GM19397 (cell line): ENCODE results near the gene NAGPA.

Experiments
- ATAC-seq: cut with Tn5 transposase; IDR thresholded peaks from one replicate; pipeline ENCODE4 v1.9.1; 2021; ENCODE audit warnings: mild to moderate bottlenecking, moderate library complexity; ENCODE audit not compliant: unreplicated experiment

The NAGPA gene

DNA sequence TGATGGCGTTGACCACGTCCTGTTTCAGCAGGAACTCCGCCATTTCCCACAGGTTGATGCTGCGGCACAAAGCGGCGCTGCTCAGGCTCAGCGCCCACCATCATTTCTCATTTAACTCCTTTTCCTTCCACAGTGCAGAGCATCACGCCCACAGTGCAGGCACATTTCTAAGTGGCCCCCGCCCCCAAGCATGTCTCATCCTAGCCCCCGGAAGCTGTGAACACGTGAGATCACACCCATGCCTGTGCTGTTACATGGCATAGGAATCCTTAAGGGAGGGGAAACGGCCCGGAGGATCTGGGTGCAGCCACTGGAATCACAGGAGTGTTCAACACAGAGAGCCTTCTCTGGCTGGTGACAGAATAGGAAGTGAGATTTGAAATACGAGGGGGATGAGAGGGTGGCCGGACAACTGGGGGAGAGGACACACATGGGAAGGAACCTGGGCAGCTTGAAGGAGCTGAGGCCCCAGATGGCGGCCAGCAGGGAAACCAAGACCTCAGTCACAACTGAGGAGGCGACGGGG lies 4.7 kb downstream of the NAGPA start:
- ATAC-seq: no peak

DNA sequence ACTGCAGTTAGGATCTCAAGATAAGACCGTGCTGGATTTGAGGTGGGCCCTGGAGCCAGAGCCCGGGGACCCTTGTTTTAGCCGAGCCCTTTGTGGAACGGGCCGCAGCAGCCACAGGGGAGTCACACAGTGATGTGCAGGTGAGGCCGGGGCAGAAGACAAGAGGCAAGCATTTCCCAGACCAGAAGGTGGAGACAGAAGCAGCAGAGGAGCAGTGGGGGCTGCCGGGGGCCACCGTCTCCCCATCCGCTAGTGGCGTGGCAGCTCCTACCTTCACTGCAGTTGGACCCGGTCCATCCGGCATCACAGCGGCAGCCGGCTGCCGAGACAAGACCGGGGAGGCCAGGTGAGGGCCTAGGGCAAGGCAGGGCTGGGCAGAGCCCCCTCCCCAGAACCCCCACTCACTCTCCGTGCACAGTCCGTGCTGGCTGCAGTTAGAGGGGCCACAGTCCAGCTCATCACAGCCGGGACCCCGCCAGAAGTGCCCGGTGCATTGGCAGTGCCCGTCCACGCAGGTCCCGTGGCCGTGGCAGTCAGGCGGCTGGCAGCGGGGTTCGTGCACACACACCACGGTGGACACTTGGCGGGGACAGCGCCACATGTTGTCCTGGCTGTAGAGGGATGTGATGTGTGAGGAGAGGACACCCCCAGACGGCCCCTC lies 6.0 kb downstream of the NAGPA start:
- ATAC-seq: no peak

GRCh38 chr16:5027086-5027485 lies 6.6 kb downstream of the NAGPA start:
- no peak for ATAC-seq

GRCh38 chr16:5026664-5027063 lies 7.1 kb downstream of the NAGPA start:
- no peak for ATAC-seq

GRCh38 chr16:5025171-5025632 lies 8.5 kb downstream of the NAGPA start:
- no peak for ATAC-seq

DNA sequence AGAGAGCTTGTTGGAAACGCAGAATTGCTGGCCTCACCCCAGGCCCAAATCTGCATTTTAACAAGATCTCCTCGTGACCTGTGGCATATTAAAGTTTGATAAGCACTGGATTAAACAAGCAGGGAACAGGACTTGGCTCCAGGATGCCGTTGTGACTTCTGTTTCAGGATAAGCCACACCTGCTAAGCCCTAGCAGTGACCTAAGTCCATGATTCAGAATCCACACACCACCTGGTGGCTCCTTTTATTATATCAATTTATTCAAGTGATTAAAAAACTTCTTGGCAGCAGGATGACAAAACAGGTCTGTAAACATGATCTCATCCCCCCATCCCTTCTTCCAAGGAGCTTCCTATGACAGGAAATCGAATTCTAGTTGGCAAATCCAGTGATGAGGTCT lies 9.1 kb downstream of the NAGPA start:
- no peak for ATAC-seq

- ATAC-seq: no peak
Observed at GRCh38 chr16:5022521-5022920, 11.2 kb downstream of the NAGPA start.

DNA sequence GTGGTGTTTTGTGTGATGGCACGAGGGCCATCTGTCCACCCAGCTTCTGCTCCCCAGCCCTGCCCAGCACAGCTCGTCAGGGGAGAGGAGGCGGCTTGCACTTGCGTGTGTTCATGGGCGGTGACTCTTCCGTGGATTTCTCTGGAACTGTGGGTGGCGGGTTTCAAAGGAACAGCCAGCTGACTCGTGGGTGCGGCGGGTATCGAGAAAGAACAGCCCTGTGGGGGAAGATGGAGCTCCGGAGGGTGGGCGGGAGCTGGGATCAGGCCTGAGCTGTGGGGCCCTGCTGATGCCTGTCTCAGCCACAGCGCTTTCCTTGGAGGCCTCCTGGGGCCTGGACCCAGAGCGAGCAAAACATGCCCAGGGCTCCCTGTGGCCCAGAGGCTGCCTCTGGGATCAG lies 13.2 kb downstream of the NAGPA start:
- ATAC-seq: no peak

DNA sequence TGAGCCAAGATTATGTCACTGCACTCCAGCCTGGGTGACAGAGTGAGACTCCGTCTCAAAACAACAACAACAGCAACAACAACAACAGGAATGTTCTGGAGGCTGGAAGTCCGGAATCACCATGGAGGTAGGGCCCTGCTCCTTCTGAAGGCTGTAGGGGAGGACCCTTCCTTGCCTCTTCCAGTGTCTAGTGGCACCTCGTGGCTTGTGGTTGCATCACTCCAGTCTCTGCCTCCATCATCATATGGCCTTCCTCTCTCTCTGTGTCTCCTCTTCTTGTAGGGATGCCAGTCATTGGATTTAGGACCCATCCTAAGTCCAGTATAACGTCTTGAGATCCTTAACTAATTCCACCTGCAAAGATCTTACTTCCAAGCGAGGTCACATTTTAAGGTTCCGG lies 14.0 kb downstream of the NAGPA start:
- no peak for ATAC-seq

DNA sequence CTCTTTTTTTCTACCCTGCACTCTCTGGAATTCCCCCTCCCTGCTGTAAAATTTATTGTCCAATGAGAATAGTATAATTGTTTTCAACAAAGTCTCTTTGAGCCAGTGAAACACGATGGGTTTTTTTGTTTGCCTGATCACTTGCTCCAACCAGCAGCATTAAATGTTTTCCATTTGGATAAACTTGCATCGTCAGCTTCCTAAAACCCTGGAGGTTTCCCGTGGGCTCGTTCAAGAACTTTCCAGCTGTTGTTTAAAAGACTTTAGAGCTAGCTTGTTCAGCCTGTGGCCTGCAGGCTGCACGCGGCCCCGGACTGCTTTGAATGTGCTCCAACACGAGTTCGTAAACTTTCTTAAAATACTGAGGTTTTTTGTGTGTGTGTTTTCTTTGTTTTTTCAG lies 14.9 kb downstream of the NAGPA start:
- no peak for ATAC-seq

DNA sequence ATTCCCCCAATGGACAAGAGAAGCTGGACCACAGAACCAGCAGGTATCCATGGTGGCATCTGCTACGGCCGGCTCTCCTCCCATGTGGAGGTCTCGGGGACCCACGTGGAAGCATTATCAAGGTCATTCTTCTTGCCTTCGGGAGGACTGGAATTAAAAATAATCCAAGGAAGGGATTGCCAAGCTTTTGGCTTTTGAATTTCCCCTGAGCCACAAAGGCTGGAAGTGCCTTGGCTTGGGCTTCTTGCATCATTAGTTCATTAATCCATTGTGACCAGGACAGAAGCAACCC lies 16.1 kb downstream of the NAGPA start:
- ATAC-seq: no peak

DNA sequence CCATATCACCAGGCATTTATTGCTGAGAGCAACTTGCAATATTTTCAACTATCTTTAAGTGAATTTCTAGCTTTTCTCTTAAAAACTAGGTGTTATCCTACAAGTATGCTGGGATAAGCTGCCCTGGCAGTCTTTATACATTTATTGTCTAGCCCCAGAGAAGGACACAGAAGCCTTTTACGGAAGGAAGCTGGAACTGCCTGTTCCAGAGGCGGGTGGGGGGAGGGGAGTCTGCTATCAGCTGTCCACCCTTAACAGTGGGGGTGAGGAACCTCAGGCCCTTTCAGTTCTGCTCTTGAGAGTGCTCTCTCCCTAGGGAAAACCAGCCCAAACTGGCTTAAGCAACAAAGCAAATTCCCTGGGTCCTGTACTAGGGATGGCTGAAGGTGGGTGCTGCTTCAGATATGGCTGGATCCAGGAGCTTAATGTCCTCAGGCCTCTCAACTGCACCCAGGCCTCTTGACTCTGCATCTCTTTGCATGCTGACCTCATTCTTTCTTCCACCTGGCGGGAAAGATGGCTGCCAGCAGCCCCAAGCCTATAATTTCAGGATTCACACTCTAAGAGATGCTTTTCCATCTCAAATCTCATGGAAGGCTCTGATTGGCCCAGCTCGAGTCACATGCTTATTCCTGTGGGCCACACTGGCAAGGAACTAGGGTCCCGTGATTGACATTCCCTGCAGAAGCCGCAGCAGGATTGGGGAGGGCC lies 16.6 kb downstream of the NAGPA start:
- no peak for ATAC-seq

DNA sequence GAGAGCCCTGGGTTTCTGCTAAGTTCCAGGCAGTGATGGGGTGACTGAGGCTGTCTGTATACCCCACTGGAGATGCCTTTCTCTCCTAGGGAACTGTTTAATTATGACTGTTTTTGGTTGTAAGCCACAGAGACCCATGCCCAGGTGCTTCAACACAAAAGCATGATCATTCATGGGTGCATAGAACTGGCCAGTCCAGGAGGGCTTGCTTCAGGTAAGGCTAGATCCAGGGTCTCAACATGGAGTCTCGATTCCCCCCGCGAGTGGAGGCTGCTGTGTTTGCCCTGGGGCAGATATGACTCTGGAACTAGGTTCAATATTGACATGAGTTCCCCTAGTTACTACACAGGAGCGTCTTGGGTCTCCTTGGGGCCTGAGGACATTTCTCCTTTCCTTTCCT lies 17.8 kb downstream of the NAGPA start:
- ATAC-seq: no peak

DNA sequence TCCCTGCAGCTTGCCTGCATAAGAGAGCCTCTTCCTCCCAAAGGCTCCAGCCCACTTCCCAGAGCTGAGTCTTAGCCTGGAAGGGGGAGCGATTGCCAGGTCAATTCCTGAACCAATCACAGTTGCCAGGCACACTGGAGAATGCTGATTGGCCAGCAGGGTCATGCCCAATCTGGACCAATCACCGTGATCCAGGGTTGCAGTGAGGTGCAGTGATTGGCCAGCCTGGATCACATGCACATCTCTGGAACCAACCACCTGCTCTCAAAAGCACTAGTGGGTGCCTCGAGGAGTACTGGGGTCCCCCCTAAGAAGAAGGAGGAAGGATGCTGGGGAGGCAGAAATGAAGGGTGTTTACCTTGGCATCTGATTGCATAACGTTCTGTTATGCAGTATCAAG lies 18.4 kb downstream of the NAGPA start:
- no peak for ATAC-seq

DNA sequence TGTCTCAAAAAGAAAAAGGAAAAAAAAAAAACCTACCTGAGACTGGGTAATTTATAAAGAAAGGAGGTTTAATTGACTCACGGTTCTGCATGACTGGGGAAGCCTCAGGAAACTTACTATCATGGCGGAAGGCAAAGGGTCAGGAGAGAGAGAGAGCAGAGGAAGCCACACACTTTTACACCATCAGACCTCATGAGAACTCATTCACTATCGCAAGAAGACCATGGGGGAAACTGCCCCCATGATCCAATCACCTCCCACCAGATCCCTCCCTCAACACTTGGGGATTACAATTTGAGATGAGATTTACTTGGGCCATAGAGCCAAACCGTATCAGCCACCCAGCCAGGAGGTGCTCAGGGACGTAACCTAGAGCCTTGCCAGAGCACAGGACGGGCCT lies 20.8 kb downstream of the NAGPA start:
- no peak for ATAC-seq

- no peak for ATAC-seq
Observed at GRCh38 chr16:5011637-5012036, 22.1 kb downstream of the NAGPA start.

- no peak for ATAC-seq
Observed at GRCh38 chr16:5010576-5011329, 23.0 kb downstream of the NAGPA start.

GRCh38 chr16:5008311-5008731 lies 25.4 kb downstream of the NAGPA start:
- no peak for ATAC-seq

DNA sequence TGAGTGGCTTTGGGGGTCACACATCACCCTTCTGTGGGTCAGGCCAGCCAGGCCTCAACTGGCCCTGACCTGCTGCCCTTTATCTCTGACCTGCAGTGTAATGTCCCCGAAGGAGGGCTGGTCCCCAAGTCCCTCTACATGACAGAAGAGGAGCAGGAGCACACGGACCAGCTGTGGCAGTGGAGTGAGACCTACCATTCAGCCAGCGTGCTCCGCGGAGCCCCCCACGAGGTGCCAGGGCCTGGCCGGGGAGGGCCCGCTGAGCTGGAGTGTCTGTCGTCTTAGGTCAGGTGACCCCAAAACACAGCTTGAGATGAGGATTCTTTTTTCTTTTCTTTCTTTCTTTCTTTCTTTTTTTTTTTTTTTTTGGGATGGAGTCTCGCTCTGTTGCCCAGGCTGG lies 26.5 kb downstream of the NAGPA start:
- ATAC-seq: no peak

DNA sequence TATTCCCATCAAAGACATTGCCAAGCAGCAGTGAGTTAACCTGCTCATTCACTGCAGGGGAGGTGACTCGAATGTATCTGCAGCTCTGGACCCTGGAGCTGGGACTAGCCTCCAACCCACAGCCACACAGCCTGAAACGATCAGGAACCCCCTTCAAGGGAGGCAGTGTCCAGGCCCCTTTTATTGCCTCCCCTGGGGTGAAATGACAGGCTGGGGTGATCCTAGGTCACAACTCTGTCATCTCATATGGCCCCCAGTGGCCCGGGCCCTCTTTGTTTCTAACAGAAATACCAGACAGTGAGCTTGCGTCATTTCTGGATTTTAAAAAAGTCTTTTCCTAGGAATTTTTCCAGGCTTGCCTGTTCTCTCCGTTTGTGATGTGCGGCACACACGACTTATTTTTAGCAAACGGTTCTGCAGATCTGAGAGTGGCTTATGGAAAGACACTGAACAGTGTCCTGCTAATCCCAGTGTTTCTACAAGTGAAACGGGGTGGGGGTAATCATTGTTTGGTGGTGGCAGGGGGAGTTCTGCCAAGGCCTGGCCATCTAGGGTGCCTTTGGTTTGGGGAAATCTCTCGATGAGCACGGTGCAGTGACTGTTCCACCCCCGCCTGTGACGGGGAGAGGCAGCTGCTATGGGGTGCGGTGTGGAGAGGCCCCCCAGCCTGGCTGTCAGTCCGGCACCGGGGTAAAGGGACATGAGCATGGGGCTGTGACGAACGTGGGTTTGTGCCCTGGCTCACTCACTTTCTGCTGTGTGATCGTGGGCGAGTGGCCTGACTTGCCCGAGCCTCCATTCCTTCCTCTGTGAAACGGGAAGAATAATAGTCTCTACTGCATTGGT lies 27.2 kb downstream of the NAGPA start:
- no peak for ATAC-seq

- no peak for ATAC-seq
Observed at GRCh38 chr16:5005916-5006315, 27.8 kb downstream of the NAGPA start.
